Cardiac ventricle fibroblast (primary cell): ENCODE data around the gene PRKCQ. TPM values are rescaled to one million over a fixed set of nuclear protein-coding genes. Genes with fewer than 3 reads are reported as not detected.

Experiments
- total RNA-seq: library from RNA; depleted of rRNA; stranded (reverse); fragments of >200 nt; gene quantifications from 2 replicates; pipeline ENCODE4 v1.2.3, GENCODE V29; 2015

Gene PRKCQ
- not detected in 2 replicates for total RNA-seq

GRCh38 chr10:6579904-6580278 is at the start of gene PRKCQ:
Gene PRKCQ (minus strand): TSS chr10:6580276. CDS start chr10:6515135, 65,141 bp downstream.

